Panc1 (cell line): ENCODE results near the gene ZNF564. TPM values are rescaled to one million over a fixed set of nuclear protein-coding genes. Genes with fewer than 3 reads are reported as not detected.

Source experiments
- ATAC-seq: fragments of 200-7000 bp; cut with Tn5 transposase; 2 replicates; pipeline ENCODE4 v1.9.1; 2020; ENCODE audit warnings: mild to moderate bottlenecking, moderate library complexity
- BruUV-seq: library from RNA; stranded (reverse); fragments of 400-500 nt; replicated peaks from 2 replicates; lab custom pipeline; 2021; lab: Mats Ljungman, UMichigan
- CTCF ChIA-PET: fragments of 300-600 bp; sonication (Branson Sonifier 250); formaldehyde crosslinking; loops from one replicate; lab custom pipeline; 2022; ENCODE audit warnings: antibody characterized with exemption; lab: Charles Lee
- POLR2A ChIA-PET: fragments of 300-600 bp; sonication (Branson Sonifier 250); formaldehyde crosslinking; loops from one replicate; lab custom pipeline; 2022; ENCODE audit warnings: antibody characterized with exemption; lab: Charles Lee
- DNase-seq: peaks from one replicate; pipeline ENCODE4 v3.0.0-alpha.2; 2010; ENCODE audit warnings: low read depth, low spot score
- H3K27ac ChIP-seq: 2 replicates; pipeline ENCODE4 v1.5.1; 2011; ENCODE audit warnings: mild to moderate bottlenecking, low read length, inconsistent platforms
- H3K27me3 ChIP-seq: fragments of 200-500 bp; sonication (Bioruptor generic); 2 replicates; pipeline ENCODE4 v1.6.0; 2014; ENCODE audit warnings: low read length, inconsistent platforms; ENCODE audit not compliant: control insufficient read depth, insufficient read depth
- H3K36me3 ChIP-seq: fragments of 200-500 bp; sonication (Bioruptor generic); 2 replicates; pipeline ENCODE4 v1.5.1; 2014; ENCODE audit warnings: inconsistent platforms, mild to moderate bottlenecking, low read length, moderate library complexity; ENCODE audit not compliant: control insufficient read depth, insufficient read depth
- H3K4me1 ChIP-seq: 2 replicates; pipeline ENCODE4 v1.5.1; 2011; ENCODE audit warnings: inconsistent platforms, mild to moderate bottlenecking, low read length, moderate library complexity; ENCODE audit not compliant: control insufficient read depth, insufficient read depth
- H3K4me3 ChIP-seq, 2 experiments: 2 replicates each; pipeline ENCODE4 v1.5.1; 2011 to 2012; ENCODE audit warnings: low read depth in 2 of 2, low read length in 2 of 2, mild to moderate bottlenecking in 2 of 2, inconsistent platforms in 1 of 2, moderate library complexity in 1 of 2
- H3K9me3 ChIP-seq: fragments of 200-500 bp; sonication (Bioruptor generic); 2 replicates; pipeline ENCODE4 v1.5.1; 2014; ENCODE audit warnings: low read depth, mild to moderate bottlenecking, inconsistent platforms, low read length, moderate library complexity; ENCODE audit not compliant: control insufficient read depth, insufficient read depth
- POLR2AphosphoS5 ChIP-seq: IDR thresholded peaks from 2 replicates; pipeline ENCODE4 v1.6.1; 2012; ENCODE audit warnings: mild to moderate bottlenecking, low read depth, low read length, moderate library complexity
- REST ChIP-seq, 2 experiments: IDR thresholded peaks; 2 replicates each; pipeline ENCODE4 v1.6.1; 2011 to 2012; ENCODE audit warnings: low read depth in 2 of 2, control low read depth in 1 of 2, low read length in 1 of 2, mild to moderate bottlenecking in 1 of 2, moderate library complexity in 1 of 2; ENCODE audit not compliant: insufficient read depth in 1 of 2
- SIN3A ChIP-seq: IDR thresholded peaks from 2 replicates; pipeline ENCODE4 v1.6.1; 2012; ENCODE audit warnings: low read depth, mild to moderate bottlenecking, low read length, moderate library complexity, borderline replicate concordance; ENCODE audit not compliant: insufficient read depth
- TCF7L2 ChIP-seq: IDR thresholded peaks from 2 replicates; pipeline ENCODE4 v1.6.1; 2011; ENCODE audit warnings: mild to moderate bottlenecking, low read depth, low read length, inconsistent platforms
- in situ Hi-C: cut with HindIII; loops from 2 replicates; pipeline ENCODE4 v1.10.0; 2016; ENCODE audit warnings: low sequenced_read_pairs, low pct_unique_long_range_greater_than_20kb
- intact Hi-C: fragments of 100-400 bp; cut with micrococcal nuclease; formaldehyde crosslinking; loops from one replicate; pipeline ENCODE4 v1.10.0; 2022; ENCODE audit not compliant: unreplicated experiment
- total RNA-seq: library from RNA; stranded (reverse); gene quantifications from one replicate; pipeline ENCODE4 v1.2.1, GENCODE V29; 2021; ENCODE audit not compliant: unreplicated experiment
- TF ChIP-seq, protein P1 (sequence below): fragments of 450-650 bp; IDR thresholded peaks from 2 replicates; pipeline ENCODE4 v1.5.1; 2017; ENCODE audit warnings: mild to moderate bottlenecking

Gene ZNF564
- total RNA-seq, 1 experiment from 2014 or later: 5.7 TPM

GRCh38 chr19:12564016-12564664 is 12.9 kb upstream of the ZNF564 start:
- no TSS peak for BruUV-seq
- ChIA-PET POLR2A (no interaction called here), CTCF (no interaction called here)
- H3K4me1 ChIP-seq: no peaks in the 10 kb centered on the region
- ATAC-seq (peak; percentile 92), DNase-seq (peak; percentile 69)
- no peaks in the 10 kb centered on the region for H3K9me3 ChIP-seq
- no peaks in the 10 kb centered on the region for H3K36me3 ChIP-seq
- H3K4me3 ChIP-seq: no peak overlapping the region
- no peak overlapping the region for H3K27ac ChIP-seq
- TF ChIP-seq SIN3A: no peak
- TF ChIP-seq, protein P1, sequence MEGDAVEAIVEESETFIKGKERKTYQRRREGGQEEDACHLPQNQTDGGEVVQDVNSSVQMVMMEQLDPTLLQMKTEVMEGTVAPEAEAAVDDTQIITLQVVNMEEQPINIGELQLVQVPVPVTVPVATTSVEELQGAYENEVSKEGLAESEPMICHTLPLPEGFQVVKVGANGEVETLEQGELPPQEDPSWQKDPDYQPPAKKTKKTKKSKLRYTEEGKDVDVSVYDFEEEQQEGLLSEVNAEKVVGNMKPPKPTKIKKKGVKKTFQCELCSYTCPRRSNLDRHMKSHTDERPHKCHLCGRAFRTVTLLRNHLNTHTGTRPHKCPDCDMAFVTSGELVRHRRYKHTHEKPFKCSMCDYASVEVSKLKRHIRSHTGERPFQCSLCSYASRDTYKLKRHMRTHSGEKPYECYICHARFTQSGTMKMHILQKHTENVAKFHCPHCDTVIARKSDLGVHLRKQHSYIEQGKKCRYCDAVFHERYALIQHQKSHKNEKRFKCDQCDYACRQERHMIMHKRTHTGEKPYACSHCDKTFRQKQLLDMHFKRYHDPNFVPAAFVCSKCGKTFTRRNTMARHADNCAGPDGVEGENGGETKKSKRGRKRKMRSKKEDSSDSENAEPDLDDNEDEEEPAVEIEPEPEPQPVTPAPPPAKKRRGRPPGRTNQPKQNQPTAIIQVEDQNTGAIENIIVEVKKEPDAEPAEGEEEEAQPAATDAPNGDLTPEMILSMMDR: peak; percentile 92
- TF ChIP-seq TCF7L2: no peak
- no peak for TF ChIP-seq POLR2AphosphoS5
- no peaks in the 10 kb centered on the region for H3K27me3 ChIP-seq
- in situ Hi-C loops: no loop called here
- intact Hi-C loops: loop anchor here (10.0 kb wide), 1 partner anchor 111 kb away; no protein-coding TSS in a partner anchor

- DNase-seq (no peak), ATAC-seq (no peak)
- Histone ChIP-seq H3K27me3 (no peaks in the 10 kb centered on the region), H3K27ac (no peak overlapping the region), H3K36me3 (no peaks in the 10 kb centered on the region), H3K9me3 (no peaks in the 10 kb centered on the region), H3K4me3 (no peak overlapping the region), H3K4me1 (peaks cover 5% of the 10 kb centered on the region; the same call in 1 of the 2 replicates)
- ChIA-PET CTCF (no interaction called here), POLR2A (no interaction called here)
- in situ Hi-C loops: no loop called here
- TF ChIP-seq POLR2AphosphoS5: no peak
- TF ChIP-seq TCF7L2: no peak
- no peak for TF ChIP-seq SIN3A
- TF ChIP-seq REST (IDR thresholded peaks at IDR 0.05; ENCODE audit: insufficient read depth in 1 of 2, low read depth in 2 of 2, low read length in 1 of 2): no peak
- TF ChIP-seq, protein P1: no peak
- intact Hi-C loops: no loop called here
- no TSS peak for BruUV-seq
Observed at GRCh38 chr19:12555456-12555930, 4.2 kb upstream of the ZNF564 start.
